Small intestine (tissue), 16 donors: ENCODE data around the gene S1PR2. TPM values are rescaled to one million over a fixed set of nuclear protein-coding genes. Genes with fewer than 3 reads are reported as not detected.

Experiments
- DNase-seq, 2 donors: peaks; one replicate each; pipeline versions ENCODE4 v3.0.0 to v3.0.0-alpha.2; 2013
- FAIRE-seq: peaks from 2 replicates; lab custom pipeline; 2012; peaks lifted over from hg19 to GRCh38; lab: Jason Lieb, UNC
- H3K27ac ChIP-seq, 3 donors: one replicate each; pipeline ENCODE4 v1.5.1; 2013; ENCODE audit warnings: low read length in 2 of 3, mild to moderate bottlenecking in 2 of 3, control low read depth in 1 of 3, inconsistent platforms in 1 of 3, low read depth in 1 of 3, moderate library complexity in 1 of 3
- H3K27me3 ChIP-seq, 3 donors: one replicate each; pipeline ENCODE4 v1.6.1; 2013; ENCODE audit warnings: low read length in 3 of 3, inconsistent platforms in 1 of 3; ENCODE audit not compliant: control insufficient read depth in 3 of 3, insufficient read depth in 3 of 3
- H3K36me3 ChIP-seq, 3 donors: one replicate each; pipeline ENCODE4 v1.6.1; 2013; ENCODE audit warnings: low read length in 3 of 3, inconsistent platforms in 1 of 3, low read depth in 1 of 3, mild to moderate bottlenecking in 1 of 3, moderate library complexity in 1 of 3; ENCODE audit not compliant: control insufficient read depth in 3 of 3, insufficient read depth in 2 of 3
- H3K4me1 ChIP-seq, 3 donors: one replicate each; pipeline ENCODE4 v1.6.1; 2013; ENCODE audit warnings: low read length in 2 of 3, inconsistent platforms in 1 of 3, low read depth in 1 of 3, mild to moderate bottlenecking in 1 of 3, moderate library complexity in 1 of 3; ENCODE audit not compliant: control insufficient read depth in 3 of 3, insufficient read depth in 2 of 3
- H3K4me3 ChIP-seq, 3 donors: one replicate each; pipeline ENCODE4 v1.5.1; 2013; ENCODE audit warnings: low read length in 3 of 3, control low read depth in 1 of 3, inconsistent platforms in 1 of 3, low read depth in 1 of 3, mild to moderate bottlenecking in 1 of 3, moderate library complexity in 1 of 3
- H3K9me3 ChIP-seq, 2 donors: one replicate each; pipeline ENCODE4 v1.6.1; 2013; ENCODE audit warnings: low read depth in 1 of 2, low read length in 1 of 2; ENCODE audit not compliant: control insufficient read depth in 2 of 2, insufficient read depth in 1 of 2
- whole genome bisulfite sequencing, 3 donors: extraction: QIAGEN DNeasy Blood & Tissue Kit; methylation state at CpG; one replicate each; pipeline ENCODE4 v1.1.7; 2013; 5-methylcytosine and 5-hydroxymethylcytosine counted together
- long read RNA-seq, 10 donors: transcript quantifications; one replicate each; lab custom pipeline, GENCODE V29; 2026
- polyA plus RNA-seq, 4 donors: library from polyadenylated mRNA; stranded (reverse) in 3 of 4; unstranded in 1 of 4; fragments of 200-250 nt in 3 of 4; fragments of 120-200 nt in 1 of 4; gene quantifications; one replicate each; pipeline versions ENCODE4 v1.2.1 to v1.2.3, GENCODE V29; 2013
- donor health status: healthy with polysubstance abuse.
- donor health status: control.
- donor health status: control.
- donor health status: Bipolar disorder and iron deficiency.
- donor health status: healthy.

Gene S1PR2, protein sequence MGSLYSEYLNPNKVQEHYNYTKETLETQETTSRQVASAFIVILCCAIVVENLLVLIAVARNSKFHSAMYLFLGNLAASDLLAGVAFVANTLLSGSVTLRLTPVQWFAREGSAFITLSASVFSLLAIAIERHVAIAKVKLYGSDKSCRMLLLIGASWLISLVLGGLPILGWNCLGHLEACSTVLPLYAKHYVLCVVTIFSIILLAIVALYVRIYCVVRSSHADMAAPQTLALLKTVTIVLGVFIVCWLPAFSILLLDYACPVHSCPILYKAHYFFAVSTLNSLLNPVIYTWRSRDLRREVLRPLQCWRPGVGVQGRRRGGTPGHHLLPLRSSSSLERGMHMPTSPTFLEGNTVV
- polyA plus RNA-seq = 1 to 10 TPM in 2 of 4 donors, under 1 TPM in 1, not detected in 1; 0.81 to 4.3 (median 3.2) TPM
- long read RNA-seq, donor 1 = 0 reads
- long read RNA-seq, donor 2 = 0 reads
- long read RNA-seq, donor 3, partial matches to known transcripts = 0 of 1 reads
- long read RNA-seq, donor 3, other reads (novel, unspliced or antisense) = 0 of 1 reads
- long read RNA-seq, donor 4 = 0 reads
- long read RNA-seq, donor 5, partial matches to known transcripts = 0 of 1 reads
- long read RNA-seq, donor 5, other reads (novel, unspliced or antisense) = 0 of 1 reads
- long read RNA-seq, donor 6, partial matches to known transcripts = 0 of 1 reads
- long read RNA-seq, donor 6, other reads (novel, unspliced or antisense) = 0 of 1 reads
- long read RNA-seq, donor 7, partial matches to known transcripts = 0 of 1 reads
- long read RNA-seq, donor 7, other reads (novel, unspliced or antisense) = 0 of 1 reads
- long read RNA-seq, donor 8 = 0 reads
- long read RNA-seq, donor 9, partial matches to known transcripts = 0 of 1 reads
- long read RNA-seq, donor 9, other reads (novel, unspliced or antisense) = 0 of 1 reads
- long read RNA-seq, donor 10, partial matches to known transcripts = 0 of 3 reads
- long read RNA-seq, donor 10, other reads (novel, unspliced or antisense) = 0 of 3 reads

DNA sequence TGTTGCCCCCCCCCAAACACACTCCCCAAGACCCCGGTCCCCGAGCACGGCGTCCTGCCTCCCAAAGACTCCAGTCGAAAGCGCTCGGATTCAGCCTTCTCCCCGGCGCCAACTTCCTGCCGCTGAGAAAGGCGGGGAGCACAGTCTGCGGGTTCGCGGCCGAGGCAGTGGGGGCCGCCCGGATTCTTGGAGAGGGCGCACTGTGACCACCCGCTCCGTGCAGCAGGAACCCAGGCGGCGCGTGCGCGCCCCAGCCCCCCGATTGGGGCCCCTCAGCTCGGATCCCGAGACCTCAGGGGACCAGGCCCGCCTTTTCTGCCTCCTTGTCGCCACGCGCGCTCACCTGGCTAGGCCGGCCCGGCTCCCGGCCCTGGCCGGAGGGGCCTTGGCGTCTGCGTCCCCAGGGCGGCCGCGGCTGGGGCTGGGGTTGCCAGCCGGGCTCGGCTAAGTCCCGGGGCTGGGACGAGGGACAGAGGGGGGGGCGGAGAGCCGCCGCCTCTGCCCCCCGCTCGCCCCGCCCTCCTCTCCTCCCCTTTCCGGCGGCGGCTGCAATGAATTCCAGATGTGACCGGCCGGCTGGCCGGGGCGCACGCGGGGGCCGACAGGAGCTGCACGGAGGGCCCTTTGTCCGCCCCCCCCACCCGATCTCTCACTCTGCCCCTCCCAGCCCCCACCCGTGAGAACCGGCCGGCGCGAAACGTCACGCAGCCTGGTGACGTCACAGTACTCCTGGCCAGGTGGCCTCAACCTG, at the start of gene S1PR2:
Gene S1PR2, minus strand, starts transcription at position 471 of the 751 bp plus-strand sequence. CDS start 6,426 bp downstream, outside the sequence.
- no peaks in the 10 kb centered on the region for H3K9me3 ChIP-seq
- H3K27ac ChIP-seq = peak within 1 kb of the TSS; percentile 36 to 91 (median 84)
- peaks cover 0 to 6% (median 0%) of the 10 kb centered on the region in 3 donors for H3K27me3 ChIP-seq
- no peaks in the 10 kb centered on the region for H3K36me3 ChIP-seq
- peak within 1 kb of the TSS; percentile 53 to 69 (median 69) for H3K4me3 ChIP-seq
- peak; percentile 36 to 76 for DNase-seq
- no peak for FAIRE-seq
- 0 to 1% (median 1%) methylated on average over 45 to 73 of the region's 73 CpGs for WGBS, 3 donors
- H3K4me1 ChIP-seq = peaks cover 0 to 4% (median 3%) of the 10 kb centered on the region in 3 donors

DNA sequence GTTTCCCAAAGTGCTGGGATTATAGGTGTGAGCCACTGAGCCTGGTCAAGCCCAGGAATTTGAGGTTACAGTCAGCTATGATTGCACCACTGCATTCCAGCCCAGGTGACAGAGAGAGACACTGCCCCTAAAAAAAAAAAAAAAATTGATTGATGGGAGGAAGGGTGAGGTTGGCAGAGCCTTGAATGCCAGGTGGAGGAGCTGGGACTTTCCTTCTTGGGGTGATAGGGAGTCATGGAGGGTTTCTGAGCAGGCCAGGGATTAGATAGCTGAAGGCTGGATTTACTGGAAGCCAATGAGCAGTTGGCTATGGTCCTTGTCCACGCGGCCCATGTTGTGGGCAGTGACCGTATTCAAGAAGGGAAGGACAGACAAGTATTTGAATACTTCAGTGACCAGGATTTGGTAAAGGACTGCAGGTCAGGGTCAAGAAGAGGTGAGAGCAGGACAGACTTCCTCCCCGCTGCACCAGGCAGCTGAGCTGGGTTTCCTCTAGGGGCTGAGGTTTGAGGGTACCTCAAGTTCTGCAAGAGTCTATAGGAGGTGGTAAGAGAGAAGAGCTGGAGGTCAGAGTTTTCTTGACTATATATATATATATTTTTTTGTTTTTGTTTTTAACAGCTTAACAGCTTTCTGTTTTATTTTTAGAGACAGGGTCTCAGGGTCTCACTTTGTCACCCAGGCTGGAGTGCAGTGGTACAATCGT, 48.8 kb upstream of the S1PR2 start:
- H3K27ac ChIP-seq = no peak overlapping the region
- H3K4me3 ChIP-seq = no peak overlapping the region
- DNase-seq (no peak), FAIRE-seq (no peak)
- peaks cover 0 to 5% (median 0%) of the 10 kb centered on the region in 3 donors for H3K27me3 ChIP-seq
- 74 to 87% (median 76%) methylated on average over 5 of the region's 5 CpGs for WGBS, 3 donors
- H3K9me3 ChIP-seq = no peaks in the 10 kb centered on the region
- no peaks in the 10 kb centered on the region for H3K4me1 ChIP-seq
- H3K36me3 ChIP-seq = peaks cover 0 to 25% (median 4%) of the 10 kb centered on the region in 3 donors

DNA sequence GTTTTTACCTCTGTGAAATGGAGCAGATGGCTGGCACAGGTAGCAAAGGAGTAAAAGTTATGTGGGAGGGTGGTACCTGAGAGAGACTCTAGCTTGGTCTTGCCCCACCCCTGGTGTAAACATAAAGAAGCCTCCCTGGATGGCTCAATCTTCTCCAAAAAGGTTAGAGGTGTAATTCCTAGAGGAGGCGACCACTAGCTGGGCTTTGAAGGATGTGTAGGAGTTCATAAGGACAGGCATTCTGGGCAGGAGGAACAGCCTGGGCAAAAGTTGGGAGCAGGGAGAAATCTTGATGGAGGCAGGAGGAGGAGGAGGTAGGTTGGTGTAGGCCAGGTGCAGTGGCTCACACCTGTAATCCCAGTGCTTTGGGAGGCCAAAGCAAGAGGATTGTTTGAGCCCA, 47.8 kb upstream of the S1PR2 start:
- DNase-seq = no peak
- no peak overlapping the region for H3K4me3 ChIP-seq
- no peak for FAIRE-seq
- no peak overlapping the region for H3K27ac ChIP-seq
- H3K9me3 ChIP-seq = no peaks in the 10 kb centered on the region
- H3K27me3 ChIP-seq = peaks cover 0 to 5% (median 0%) of the 10 kb centered on the region in 3 donors
- H3K36me3 ChIP-seq = peaks cover 0 to 19% (median 3%) of the 10 kb centered on the region in 3 donors
- no peaks in the 10 kb centered on the region for H3K4me1 ChIP-seq
- WGBS, 3 donors = 96 to 100% (median 99%) methylated on average over 1 of the region's 1 CpG

DNA sequence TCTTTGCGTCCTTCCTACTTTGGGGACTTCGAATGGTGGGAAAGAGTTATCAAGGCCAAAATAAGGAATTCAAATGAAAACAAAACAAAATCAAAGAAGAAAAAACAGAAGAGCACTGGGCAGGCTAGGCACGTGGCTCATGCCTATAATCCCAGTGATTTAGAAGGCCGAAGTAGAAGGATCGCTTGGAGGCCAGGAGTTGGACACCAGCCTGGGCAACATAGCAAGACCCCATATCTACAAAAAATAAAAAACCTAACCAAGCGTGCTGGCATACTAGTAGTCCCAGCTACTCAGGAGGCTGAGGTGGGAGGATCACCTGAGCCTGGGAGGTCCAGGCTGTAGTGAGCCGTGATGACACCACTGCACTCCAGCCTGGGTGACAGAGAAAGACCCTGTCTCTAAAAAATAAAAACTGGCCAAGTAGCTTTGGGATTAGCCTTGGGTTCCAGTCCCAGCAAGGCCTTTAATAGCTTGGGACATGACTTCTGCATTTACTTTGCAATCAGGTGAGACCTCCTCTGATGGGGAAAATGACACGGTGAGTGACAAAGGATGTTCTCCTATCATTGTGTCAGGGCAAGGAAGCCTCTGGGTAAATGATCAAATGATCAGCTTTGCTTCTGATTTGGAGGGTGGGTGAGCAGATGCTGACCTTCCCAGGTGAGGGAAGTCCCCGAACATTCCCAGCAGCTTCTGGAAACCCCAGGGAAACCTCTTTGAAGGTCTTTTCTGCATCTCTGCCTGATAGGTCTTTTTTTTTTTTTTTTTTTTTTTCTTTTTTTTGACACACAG, 46.9 kb upstream of the S1PR2 start:
- DNase-seq (no peak), FAIRE-seq (no peak)
- Histone ChIP-seq H3K27me3 (peaks cover 0 to 5% (median 0%) of the 10 kb centered on the region in 3 donors), H3K27ac (no peak overlapping the region), H3K36me3 (peaks cover 0 to 11% (median 3%) of the 10 kb centered on the region in 3 donors), H3K4me3 (no peak overlapping the region), H3K4me1 (no peaks in the 10 kb centered on the region), H3K9me3 (no peaks in the 10 kb centered on the region)
- WGBS, 3 donors = 85 to 90% (median 87%) methylated on average over 9 of the region's 9 CpGs

DNA sequence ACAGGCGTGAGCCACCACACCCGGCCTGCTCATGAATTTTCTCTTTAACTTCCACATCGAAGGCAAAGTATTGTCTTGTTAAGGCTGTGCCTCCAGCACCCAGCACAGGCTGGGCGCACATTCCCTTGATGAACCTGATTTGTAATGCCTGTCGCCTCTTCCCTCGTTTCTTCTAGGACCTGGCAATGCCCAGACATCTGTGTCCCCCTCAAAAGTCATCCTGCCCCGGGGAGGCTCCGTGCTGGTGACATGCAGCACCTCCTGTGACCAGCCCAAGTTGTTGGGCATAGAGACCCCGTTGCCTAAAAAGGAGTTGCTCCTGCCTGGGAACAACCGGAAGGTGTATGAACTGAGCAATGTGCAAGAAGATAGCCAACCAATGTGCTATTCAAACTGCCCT, 43.5 kb upstream of the S1PR2 start:
- Histone ChIP-seq H3K4me3 (no peak overlapping the region), H3K4me1 (peaks cover 0 to 16% (median 0%) of the 10 kb centered on the region in 3 donors), H3K27ac (no peak overlapping the region), H3K36me3 (peaks cover 0 to 9% (median 3%) of the 10 kb centered on the region in 3 donors), H3K27me3 (peaks cover 0 to 33% (median 0%) of the 10 kb centered on the region in 3 donors), H3K9me3 (no peaks in the 10 kb centered on the region)
- WGBS, 3 donors = 83 to 89% (median 87%) methylated on average over 10 of the region's 10 CpGs
- no peak for FAIRE-seq
- no peak for DNase-seq

DNA sequence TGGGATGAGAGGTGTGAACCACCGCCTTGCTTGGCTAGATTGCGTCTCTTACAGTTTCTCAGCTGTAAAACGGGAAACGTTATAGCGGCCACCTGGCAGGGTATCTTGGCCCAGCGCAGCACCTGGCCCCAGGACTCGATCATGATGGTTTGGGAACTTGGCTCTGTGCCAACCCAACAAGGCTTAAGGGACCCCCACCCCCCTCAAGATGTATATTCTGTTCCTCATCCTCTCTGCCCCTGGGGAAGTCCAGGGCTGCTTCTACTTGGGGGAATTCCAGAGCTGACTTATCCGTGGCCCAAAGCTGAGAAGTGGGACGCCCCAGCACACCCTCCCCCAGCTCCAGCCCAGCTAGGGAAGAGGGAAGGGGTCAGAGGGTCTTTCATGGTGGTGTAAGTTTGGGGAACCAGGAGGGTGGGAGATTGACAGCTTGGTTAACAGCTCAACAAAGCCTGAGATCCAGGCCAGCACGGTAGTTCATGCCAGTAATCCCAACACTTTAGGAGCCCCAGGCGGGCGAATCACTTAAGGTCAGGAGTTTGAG, 40.5 kb upstream of the S1PR2 start:
- peak in 1 of 2 donors; percentile 40 for DNase-seq
- Histone ChIP-seq H3K4me3 (peak overlapping the region; percentile 52 to 63 (median 61)), H3K27me3 (peaks cover 0 to 29% (median 0%) of the 10 kb centered on the region in 3 donors), H3K9me3 (no peaks in the 10 kb centered on the region), H3K36me3 (peaks cover 0 to 7% (median 3%) of the 10 kb centered on the region in 3 donors), H3K27ac (peak overlapping the region in 2 of 3 donors; percentile 16 to 93), H3K4me1 (peaks cover 0 to 17% (median 0%) of the 10 kb centered on the region in 3 donors)
- no peak for FAIRE-seq
- WGBS, 3 donors = 15 to 25% (median 15%) methylated on average over 12 of the region's 12 CpGs
